H1 (cell line): ENCODE data around the gene SLC44A5. TPM values are rescaled to one million over a fixed set of nuclear protein-coding genes. Genes with fewer than 3 reads are reported as not detected.
"Not testable (repeated sequence)": the region's sequence is repeated elsewhere in the genome, so short reads cannot be mapped to it uniquely, and the experiment has no call there.

Experiments used
- CTCF ChIA-PET: fragments of 300-600 bp; sonication (Branson Sonifier 250); formaldehyde crosslinking; loops from one replicate; lab custom pipeline; 2021; ENCODE audit not compliant: partially characterized antibody; lab: Charles Lee
- POLR2A ChIA-PET: fragments of 300-600 bp; sonication (Branson Sonifier 250); formaldehyde crosslinking; loops from one replicate; lab custom pipeline; 2021; ENCODE audit warnings: inconsistent platforms; ENCODE audit not compliant: partially characterized antibody; lab: Charles Lee
- DNase-seq, 2 experiments: peaks; one replicate each; pipeline versions ENCODE4 v3.0.0 to v3.0.0-alpha.2; 2010 to 2022; ENCODE audit warnings: low spot score in 2 of 2, low read depth in 1 of 2, mixed read lengths in 1 of 2
- FAIRE-seq: peaks from 2 replicates; lab custom pipeline; 2011; peaks lifted over from hg19 to GRCh38; lab: Jason Lieb, UNC
- H2AFZ ChIP-seq: 2 replicates; pipeline ENCODE4 v1.8.1; 2012; ENCODE audit warnings: low read length, inconsistent platforms
- H2AK5ac ChIP-seq: 2 replicates; pipeline ENCODE4 v1.6.1; 2013; ENCODE audit warnings: low read depth, low read length
- H2BK120ac ChIP-seq: replicated peaks from 2 replicates; pipeline ENCODE3; 2013; ENCODE audit warnings: low read depth, low read length, inconsistent platforms
- H2BK12ac ChIP-seq: 2 replicates; pipeline ENCODE4 v1.6.1; 2013; ENCODE audit warnings: low read depth, low read length
- H2BK15ac ChIP-seq: 2 replicates; pipeline ENCODE4 v1.6.1; 2013; ENCODE audit warnings: low read length
- H2BK20ac ChIP-seq: 2 replicates; pipeline ENCODE4 v1.6.1; 2013; ENCODE audit warnings: low read length
- H2BK5ac ChIP-seq: 2 replicates; pipeline ENCODE4 v1.6.1; 2013; ENCODE audit warnings: low read depth, low read length
- H3K14ac ChIP-seq: 2 replicates; pipeline ENCODE4 v1.6.1; 2013; ENCODE audit warnings: inconsistent platforms; ENCODE audit not compliant: insufficient read length
- H3K18ac ChIP-seq: 2 replicates; pipeline ENCODE4 v1.6.1; 2013; ENCODE audit warnings: low read length; ENCODE audit errors: extremely low read depth
- H3K23ac ChIP-seq: 2 replicates; pipeline ENCODE4 v1.6.1; 2013; ENCODE audit warnings: inconsistent platforms; ENCODE audit not compliant: insufficient read length
- H3K23me2 ChIP-seq: 2 replicates; pipeline ENCODE4 v1.6.1; 2013; ENCODE audit warnings: low read depth, low read length
- H3K27ac ChIP-seq: 2 replicates; pipeline ENCODE4 v1.6.1; 2011; ENCODE audit warnings: low read depth, low read length, inconsistent platforms
- H3K27me3 ChIP-seq, 4 experiments: replicated peaks in 1 of 4; 1 replicate in 1 of 4; 2 replicates in 3 of 4; pipeline versions ENCODE4 v1.6.1 to v1.8.1; 2011 to 2013; ENCODE audit warnings: low read length in 3 of 4, mild to moderate bottlenecking in 3 of 4, inconsistent platforms in 2 of 4, mixed read lengths in 2 of 4, moderate library complexity in 1 of 4; ENCODE audit not compliant: control insufficient read depth in 3 of 4, insufficient read depth in 3 of 4; ENCODE audit errors: extremely low read depth in 1 of 4
- H3K36me3 ChIP-seq, 4 experiments: 2 replicates each; pipeline versions ENCODE4 v1.6.1 to v1.8.1; 2011 to 2013; ENCODE audit warnings: mild to moderate bottlenecking in 4 of 4, low read length in 3 of 4, moderate library complexity in 2 of 4, control low read depth in 1 of 4, inconsistent platforms in 1 of 4; ENCODE audit not compliant: insufficient read depth in 4 of 4, control insufficient read depth in 2 of 4
- H3K4ac ChIP-seq: replicated peaks from 2 replicates; pipeline ENCODE3; 2013; ENCODE audit warnings: low read length, low read depth, mixed read lengths, inconsistent platforms; ENCODE audit not compliant: insufficient read length
- H3K4me1 ChIP-seq, 4 experiments: replicated peaks in 1 of 4; 1 replicate in 1 of 4; 2 replicates in 3 of 4; pipeline versions ENCODE4 v1.6.1 to v1.8.1; 2011 to 2013; ENCODE audit warnings: low read length in 3 of 4, inconsistent platforms in 2 of 4, mixed read lengths in 1 of 4; ENCODE audit not compliant: insufficient read depth in 4 of 4, control insufficient read depth in 3 of 4
- H3K4me2 ChIP-seq, 2 experiments: 2 replicates each; pipeline versions ENCODE4 v1.6.1 to v1.8.1; 2011 to 2013; ENCODE audit warnings: low read depth in 2 of 2, low read length in 2 of 2, control low read depth in 1 of 2, inconsistent platforms in 1 of 2, mild to moderate bottlenecking in 1 of 2; ENCODE audit not compliant: insufficient read depth in 1 of 2
- H3K4me3 ChIP-seq, 4 experiments: fragments of 200-600, 300-600 bp in 1 of 4; sonication (generic), shearing (Covaris generic), sonication (Bioruptor Twin) in 1 of 4; 2 replicates each; pipeline versions ENCODE4 v1.5.1 to v1.8.1; 2011 to 2016; ENCODE audit warnings: low read length in 4 of 4, low read depth in 3 of 4, control low read depth in 2 of 4, inconsistent platforms in 2 of 4, mild to moderate bottlenecking in 2 of 4, mixed read lengths in 1 of 4, moderate library complexity in 1 of 4; ENCODE audit not compliant: insufficient read depth in 2 of 4; ENCODE audit errors: extremely low read depth in 1 of 4
- H3K56ac ChIP-seq: replicated peaks from 2 replicates; pipeline ENCODE3; 2013; ENCODE audit warnings: low read depth, mild to moderate bottlenecking, mixed read lengths, low read length, inconsistent platforms; ENCODE audit not compliant: insufficient read length
- H3K79me1 ChIP-seq: 2 replicates; pipeline ENCODE4 v1.6.1; 2013; ENCODE audit warnings: low read depth, low read length, control low read depth
- H3K79me2 ChIP-seq, 2 experiments: 2 replicates each; pipeline versions ENCODE4 v1.6.1 to v1.8.1; 2012 to 2013; ENCODE audit warnings: low read length in 2 of 2, mild to moderate bottlenecking in 2 of 2, inconsistent platforms in 1 of 2; ENCODE audit not compliant: insufficient read depth in 2 of 2, control insufficient read depth in 1 of 2
- H3K9ac ChIP-seq, 4 experiments: replicated peaks in 1 of 4; 1 replicate in 1 of 4; 2 replicates in 3 of 4; pipeline versions ENCODE4 v1.6.1 to v1.8.1; 2011 to 2013; ENCODE audit warnings: low read depth in 3 of 4, low read length in 3 of 4, control low read depth in 2 of 4, mild to moderate bottlenecking in 2 of 4, moderate library complexity in 2 of 4, inconsistent platforms in 1 of 4; ENCODE audit errors: extremely low read depth in 1 of 4
- H3K9me3 ChIP-seq, 2 experiments: 2 replicates each; pipeline versions ENCODE4 v1.6.1 to v1.8.1; 2012 to 2013; ENCODE audit warnings: mild to moderate bottlenecking in 2 of 2, moderate library complexity in 2 of 2, control low read depth in 1 of 2, inconsistent platforms in 1 of 2, low read depth in 1 of 2, low read length in 1 of 2, mixed read lengths in 1 of 2; ENCODE audit not compliant: insufficient read depth in 2 of 2
- H4K20me1 ChIP-seq, 2 experiments: replicated peaks in 1 of 2; 2 replicates each; pipeline versions ENCODE3 to v1.8.1; 2011 to 2013; ENCODE audit warnings: inconsistent platforms in 2 of 2, low read length in 2 of 2, mild to moderate bottlenecking in 1 of 2; ENCODE audit not compliant: insufficient read depth in 2 of 2, control insufficient read depth in 1 of 2
- H4K5ac ChIP-seq: 2 replicates; pipeline ENCODE4 v1.6.1; 2013; ENCODE audit warnings: low read length, low read depth, mixed read lengths, inconsistent platforms; ENCODE audit not compliant: insufficient read length
- H4K8ac ChIP-seq: 2 replicates; pipeline ENCODE4 v1.8.0; 2013; ENCODE audit warnings: mild to moderate bottlenecking, moderate library complexity, low read length, inconsistent platforms; ENCODE audit not compliant: insufficient read depth; ENCODE audit errors: extremely low read depth
- H4K91ac ChIP-seq: replicated peaks from 2 replicates; pipeline ENCODE3; 2013; ENCODE audit warnings: low read length, mixed read lengths, inconsistent platforms; ENCODE audit not compliant: insufficient read length
- CBX8 ChIP-seq: fragments of 300-800, 300-1000 bp; sonication (generic); IDR thresholded peaks from 2 replicates; pipeline ENCODE4 v1.7.1; 2016; ENCODE audit warnings: low read depth, low read length, borderline replicate concordance
- RBBP5 ChIP-seq: IDR thresholded peaks from 2 replicates; pipeline ENCODE4 v1.7.1; 2012; ENCODE audit warnings: low read depth, mild to moderate bottlenecking, inconsistent platforms, low read length, moderate library complexity, borderline replicate concordance
- WGBS, 2 experiments: shearing (Covaris generic) in 1 of 2; methylation state at CpG; one replicate each; pipeline versions ENCODE4 v1.1.6 to v1.1.7; 2013 to 2015; ENCODE audit warnings: low lambda C conversion rate in 2 of 2, mixed read lengths in 2 of 2, inconsistent platforms in 1 of 2, low coverage in 1 of 2, missing lambda C conversion rate in 1 of 2; ENCODE audit not compliant: insufficient replicate concordance in 2 of 2, insufficient coverage in 1 of 2, insufficient read length in 1 of 2; ENCODE audit errors: extremely low coverage in 1 of 2, missing lambda C conversion rate in 1 of 2; 5-methylcytosine and 5-hydroxymethylcytosine counted together
- polyA plus RNA-seq, 7 experiments: library from polyadenylated mRNA; depleted of rRNA in 3 of 7; stranded (reverse) in 5 of 7; unstranded in 2 of 7; fragments of >200 nt in 5 of 7; fragments of 200-250 nt in 2 of 7; gene quantifications; 1 replicate in 5 of 7; 2 replicates in 1 of 7; 4 replicates in 1 of 7; pipeline versions ENCODE4 v1.2.1 to v1.2.3, GENCODE V29; 2011 to 2013; ENCODE audit warnings: missing spikeins in 2 of 7, mixed read lengths in 2 of 7
- total RNA-seq: library from RNA; stranded (reverse); fragmentation: NEBNext Ultra II Directional; extraction: Animal tissue kit (Norgen Biotek cat#: 25700); gene quantifications from 2 replicates; pipeline ENCODE4 v1.2.1, GENCODE V29; 2021

Gene SLC44A5
- total and polyA plus RNA-seq, 2 of the 8 experiments (the other 6 are each of a cell fraction or from before 2014, with no cell fraction given), result 1.8 to 3.3 TPM

- H2BK15ac ChIP-seq, result no peak overlapping the region
- H4K20me1 ChIP-seq, result no peaks in the 10 kb centered on the region
- H3K4me1 ChIP-seq, result no peaks in the 10 kb centered on the region
- H3K27me3 ChIP-seq, result no peaks in the 10 kb centered on the region
- no peak overlapping the region for H4K8ac ChIP-seq
- no peak overlapping the region for H3K4ac ChIP-seq
- TF ChIP-seq RBBP5 (no peak), CBX8 (no peak)
- no peak overlapping the region for H3K23ac ChIP-seq
- H4K91ac ChIP-seq, result no peak overlapping the region
- WGBS, 2 experiments, result 95% methylated on average over 3 of the region's 3 CpGs; no CpG with 5 or more reads in 1 of the 2 experiments
- H2AFZ ChIP-seq, result no peak overlapping the region
- H3K14ac ChIP-seq, result no peak overlapping the region
- no peak overlapping the region for H3K4me2 ChIP-seq
- H2BK5ac ChIP-seq, result no peak overlapping the region
- no peaks in the 10 kb centered on the region for H3K79me2 ChIP-seq
- no peaks in the 10 kb centered on the region for H3K23me2 ChIP-seq
- no peak overlapping the region for H3K27ac ChIP-seq
- no peaks in the 10 kb centered on the region for H3K79me1 ChIP-seq
- no peak overlapping the region for H2AK5ac ChIP-seq
- H3K18ac ChIP-seq, result no peak overlapping the region
- H3K36me3 ChIP-seq, result no peaks in the 10 kb centered on the region
- no peak overlapping the region for H2BK20ac ChIP-seq
- H3K4me3 ChIP-seq, result no peak overlapping the region
- FAIRE-seq, result no peak
- H2BK12ac ChIP-seq, result no peak overlapping the region
- peaks cover 7 to 8% of the 10 kb centered on the region in 2 experiments; a peak in 2 of 4 replicates for H3K9me3 ChIP-seq
- H3K56ac ChIP-seq, result no peak overlapping the region
- ChIA-PET POLR2A (no interaction called here), CTCF (interaction anchor here (0.7 kb wide), 1 partner anchor 14 kb away, joined by 3 read pairs; no protein-coding TSS in a partner anchor)
- H4K5ac ChIP-seq, result no peak overlapping the region
- H3K9ac ChIP-seq, result no peak overlapping the region
- no peak for DNase-seq
- no peak overlapping the region for H2BK120ac ChIP-seq
Observed at GRCh38 chr1:75412616-75413015, 198.3 kb downstream of the SLC44A5 start.

- FAIRE-seq, H3K4ac ChIP-seq, H2BK20ac ChIP-seq, DNase-seq, H3K9ac ChIP-seq, H3K4me3 ChIP-seq, H3K79me2 ChIP-seq, H4K20me1 ChIP-seq, H3K79me1 ChIP-seq, H3K27me3 ChIP-seq, H3K56ac ChIP-seq, H3K36me3 ChIP-seq, H2BK120ac ChIP-seq, H4K5ac ChIP-seq, H3K9me3 ChIP-seq, H2BK5ac ChIP-seq, H2BK15ac ChIP-seq, H3K4me1 ChIP-seq, H3K4me2 ChIP-seq, H4K91ac ChIP-seq, H2BK12ac ChIP-seq, H3K23me2 ChIP-seq, H3K23ac ChIP-seq, POLR2A ChIA-PET, H3K18ac ChIP-seq, H4K8ac ChIP-seq, H2AK5ac ChIP-seq, H2AFZ ChIP-seq, H3K14ac ChIP-seq, H3K27ac ChIP-seq: not testable (repeated sequence)
- WGBS, 2 experiments, result 93% methylated on average over 1 of the region's 1 CpG; no CpG with 5 or more reads in 1 of the 2 experiments
- CTCF ChIA-PET, result interaction anchor here (1.6 kb wide), 1 partner anchor 148 kb away, joined by 3 read pairs; no protein-coding TSS in a partner anchor
Observed at GRCh38 chr1:75404681-75405080, 206.2 kb downstream of the SLC44A5 start.
